ENCODE measurements around the gene ARMC6.

- TF ChIP-seq, protein P1, sequence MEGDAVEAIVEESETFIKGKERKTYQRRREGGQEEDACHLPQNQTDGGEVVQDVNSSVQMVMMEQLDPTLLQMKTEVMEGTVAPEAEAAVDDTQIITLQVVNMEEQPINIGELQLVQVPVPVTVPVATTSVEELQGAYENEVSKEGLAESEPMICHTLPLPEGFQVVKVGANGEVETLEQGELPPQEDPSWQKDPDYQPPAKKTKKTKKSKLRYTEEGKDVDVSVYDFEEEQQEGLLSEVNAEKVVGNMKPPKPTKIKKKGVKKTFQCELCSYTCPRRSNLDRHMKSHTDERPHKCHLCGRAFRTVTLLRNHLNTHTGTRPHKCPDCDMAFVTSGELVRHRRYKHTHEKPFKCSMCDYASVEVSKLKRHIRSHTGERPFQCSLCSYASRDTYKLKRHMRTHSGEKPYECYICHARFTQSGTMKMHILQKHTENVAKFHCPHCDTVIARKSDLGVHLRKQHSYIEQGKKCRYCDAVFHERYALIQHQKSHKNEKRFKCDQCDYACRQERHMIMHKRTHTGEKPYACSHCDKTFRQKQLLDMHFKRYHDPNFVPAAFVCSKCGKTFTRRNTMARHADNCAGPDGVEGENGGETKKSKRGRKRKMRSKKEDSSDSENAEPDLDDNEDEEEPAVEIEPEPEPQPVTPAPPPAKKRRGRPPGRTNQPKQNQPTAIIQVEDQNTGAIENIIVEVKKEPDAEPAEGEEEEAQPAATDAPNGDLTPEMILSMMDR (IDR thresholded peaks at IDR 0.05; ENCODE audit: extremely low read depth in 1 of 2, insufficient read depth in 1 of 2, low read depth in 1 of 2, low read length in 2 of 2): no peak
- no peak for TF ChIP-seq EZH2 (IDR thresholded peaks at IDR 0.05; ENCODE audit: borderline replicate concordance, low read depth, low read length, severe bottlenecking)
Observed at GRCh38 chr19:19062454-19063182, 29.2 kb downstream of the ARMC6 start.

Measured in endothelial cell of umbilical vein (primary cell).